ENCODE measurements around the gene PDE11A.

The PDE11A gene

DNA sequence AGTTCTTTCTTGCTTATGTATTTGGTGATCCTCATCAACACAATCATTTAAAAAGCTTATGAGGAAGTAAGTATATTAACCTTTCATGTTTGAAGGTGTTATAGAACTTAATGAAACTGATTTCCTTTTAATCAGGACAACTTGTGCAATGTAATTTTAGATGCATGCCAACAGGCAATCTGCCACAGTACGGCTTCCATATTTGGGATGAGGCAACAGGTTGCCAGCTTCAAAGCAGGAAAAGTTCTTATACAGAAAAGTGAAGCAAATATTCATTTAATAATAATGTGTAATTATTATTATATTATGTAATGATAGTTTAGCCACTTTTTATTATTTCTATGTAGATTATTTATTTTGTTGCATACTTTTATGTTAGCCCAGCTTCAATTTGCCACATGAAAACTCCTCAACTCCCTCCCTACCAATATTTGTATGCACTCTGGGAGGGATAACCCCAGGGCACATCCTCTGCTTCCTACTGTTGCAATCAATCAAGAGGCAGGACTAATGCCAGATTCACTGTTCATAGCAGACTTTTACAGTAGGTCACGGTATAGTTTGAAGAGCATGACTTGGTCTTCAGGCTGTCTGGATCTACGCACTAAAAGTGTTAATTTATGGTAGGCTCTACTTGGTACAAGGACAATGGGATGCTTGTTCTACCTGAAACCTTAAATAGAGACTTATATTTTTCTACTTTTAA, 402.8 kb downstream of the PDE11A start:
- no peak for DNase-seq (ENCODE audit: low read depth in 2 of 2)

DNA sequence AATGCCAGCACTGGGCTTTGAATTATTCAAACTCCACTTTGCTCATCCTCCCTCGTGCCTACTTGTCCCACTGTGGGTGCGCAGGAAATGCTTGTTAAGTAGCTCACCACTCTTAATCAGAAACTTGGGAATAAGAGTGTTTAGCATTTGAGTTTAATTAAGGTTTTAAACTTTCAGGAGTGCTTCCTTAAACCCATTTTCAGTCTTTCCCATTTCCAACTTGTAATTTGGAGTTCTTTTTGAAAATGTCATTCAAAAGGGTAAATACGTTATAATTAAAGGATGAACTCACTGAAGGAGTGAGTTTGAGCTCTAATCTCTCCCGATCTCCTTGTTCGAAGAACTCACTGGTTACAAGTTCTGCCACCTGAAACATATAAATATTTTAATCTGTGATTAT, 403.4 kb downstream of the PDE11A start:
- no peak for DNase-seq (ENCODE audit: low read depth in 2 of 2)

DNA sequence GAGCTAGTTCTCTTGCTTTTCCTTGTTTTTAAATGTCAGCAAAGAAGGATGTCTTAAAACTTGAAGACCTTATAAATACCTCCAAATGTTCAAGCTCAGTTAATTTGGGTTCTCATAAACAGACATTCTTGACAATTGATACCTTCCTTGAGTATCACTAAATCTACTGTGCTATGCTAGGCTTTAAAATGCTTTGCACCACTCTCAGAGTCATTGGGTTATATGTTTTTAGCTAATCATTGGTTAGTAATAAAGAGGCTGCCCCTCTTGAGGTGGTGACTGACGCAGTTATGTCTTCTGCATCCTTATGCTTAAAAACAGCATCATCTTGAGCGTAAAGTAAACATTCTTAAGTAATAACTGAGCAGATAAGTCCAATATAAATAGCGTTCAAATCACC, 404.0 kb downstream of the PDE11A start:
- DNase-seq (ENCODE audit: low read depth in 2 of 2) = no peak

DNA sequence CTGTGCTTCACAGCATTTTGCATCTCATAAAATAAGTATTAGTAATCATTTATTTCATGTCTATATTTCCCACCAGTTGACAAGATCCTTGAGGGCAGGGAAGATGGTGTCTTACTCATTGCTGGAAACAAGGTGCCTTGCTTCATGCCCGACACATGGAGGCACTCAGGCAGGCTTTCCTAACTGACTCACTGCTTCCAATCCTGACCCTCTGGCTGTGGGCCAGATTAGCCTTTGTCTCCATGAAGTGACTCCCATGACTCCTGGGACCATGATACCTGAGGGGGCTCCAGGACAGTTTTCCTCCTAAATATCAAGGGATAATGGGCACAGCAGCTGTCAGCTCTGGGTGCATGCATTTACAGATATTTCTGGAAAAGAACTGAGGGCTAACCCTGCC, 405.0 kb downstream of the PDE11A start:
- DNase-seq (ENCODE audit: low read depth in 2 of 2) = no peak

DNA sequence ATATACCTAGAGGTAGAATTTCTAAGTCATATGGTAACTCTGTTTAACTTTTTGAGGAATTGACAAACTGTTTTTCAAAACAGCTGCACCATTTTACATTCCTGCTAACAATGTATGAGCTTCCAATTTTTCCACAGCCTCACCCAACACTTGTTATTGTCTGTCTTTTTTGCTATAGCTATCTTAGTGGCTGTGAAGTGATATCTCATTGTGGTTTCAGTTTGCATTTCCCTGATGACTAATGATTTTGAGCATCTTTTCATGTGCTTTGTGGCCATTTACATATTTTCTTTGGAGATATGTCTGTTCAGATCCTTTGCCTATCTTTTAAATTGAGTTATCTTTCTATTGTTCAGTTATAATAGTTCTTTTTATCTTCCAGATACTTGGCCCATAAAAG, 406.2 kb downstream of the PDE11A start:
- DNase-seq (ENCODE audit: low read depth in 2 of 2) = no peak

DNA sequence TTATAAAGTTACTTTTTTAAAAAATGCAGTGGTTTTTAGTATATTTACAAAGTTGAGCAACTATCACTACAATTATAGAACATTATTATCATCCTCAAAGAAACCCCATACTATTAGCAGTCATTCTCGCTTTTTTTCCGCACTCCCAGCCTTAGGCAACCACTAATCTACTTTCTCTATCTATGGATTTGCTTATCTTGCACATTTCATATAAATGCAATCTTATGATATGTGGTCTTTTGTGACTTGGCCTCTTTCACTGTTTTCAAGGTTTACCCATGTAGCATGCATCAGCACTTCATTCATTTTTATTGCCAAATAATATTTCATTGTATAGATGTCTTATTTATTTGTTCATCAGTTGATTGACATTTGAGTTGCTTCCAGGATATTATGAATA, 406.6 kb downstream of the PDE11A start:
- no peak for DNase-seq (ENCODE audit: low read depth in 2 of 2)

DNA sequence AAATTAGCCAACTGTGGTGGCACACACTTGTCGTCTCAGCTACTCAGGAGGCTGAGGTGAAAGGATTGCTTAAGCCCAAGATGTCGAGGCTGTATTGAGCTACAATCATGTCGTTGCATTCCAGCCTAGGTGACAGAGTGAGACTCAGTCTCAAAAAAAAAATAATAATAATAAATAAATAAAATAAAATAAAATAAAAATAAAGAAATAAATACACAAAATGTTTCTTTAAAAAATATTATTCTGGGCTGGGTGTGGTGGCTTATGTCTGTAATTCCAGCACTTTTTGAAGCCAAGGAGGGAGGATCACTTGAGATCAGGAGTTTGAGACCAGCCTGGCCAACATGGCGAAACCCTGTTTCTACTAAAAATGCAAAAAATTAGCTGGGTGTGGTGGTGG, 407.2 kb downstream of the PDE11A start:
- no peak for DNase-seq (ENCODE audit: low read depth in 2 of 2)

DNA sequence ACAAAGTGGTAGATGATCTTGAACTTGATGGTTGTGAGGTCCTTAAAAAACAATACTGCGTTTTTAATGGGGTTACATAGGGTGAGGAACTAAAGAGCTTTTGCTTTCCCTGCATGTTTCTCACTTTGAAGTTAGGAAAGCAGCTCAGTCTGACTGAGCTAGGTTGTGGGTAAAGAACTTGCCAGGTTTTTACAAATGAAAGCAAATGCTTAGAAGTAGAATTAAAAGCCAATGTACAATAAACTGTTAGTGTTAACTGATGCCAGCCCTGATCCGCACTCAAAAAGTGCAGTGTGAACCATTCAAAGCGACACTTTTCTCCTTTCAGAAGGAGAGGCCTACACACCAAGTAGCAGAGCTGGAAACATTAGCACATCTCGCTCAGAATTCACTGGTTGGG, 409.7 kb downstream of the PDE11A start:
- DNase-seq (ENCODE audit: low read depth in 2 of 2) = no peak

DNA sequence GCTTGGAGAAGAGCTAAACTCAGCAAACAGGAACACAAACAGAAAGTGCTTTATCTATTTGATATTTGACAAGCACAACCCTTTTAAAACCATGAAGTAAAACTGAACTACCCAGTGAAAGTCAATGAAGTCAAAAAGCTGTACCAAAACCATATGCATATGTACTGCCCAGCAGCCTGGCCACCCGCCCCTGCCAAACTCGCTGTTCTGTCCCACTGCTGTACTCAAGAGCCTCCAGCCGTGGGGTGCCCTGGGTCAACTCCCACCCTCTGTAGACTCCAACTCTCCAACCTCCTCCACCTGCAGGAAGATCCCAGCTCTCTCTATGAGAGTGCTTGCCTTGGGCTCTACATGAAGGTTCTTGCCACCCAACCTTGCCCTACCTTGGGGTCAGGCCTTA, 411.8 kb downstream of the PDE11A start:
- no peak for DNase-seq (ENCODE audit: low read depth in 2 of 2)

DNA sequence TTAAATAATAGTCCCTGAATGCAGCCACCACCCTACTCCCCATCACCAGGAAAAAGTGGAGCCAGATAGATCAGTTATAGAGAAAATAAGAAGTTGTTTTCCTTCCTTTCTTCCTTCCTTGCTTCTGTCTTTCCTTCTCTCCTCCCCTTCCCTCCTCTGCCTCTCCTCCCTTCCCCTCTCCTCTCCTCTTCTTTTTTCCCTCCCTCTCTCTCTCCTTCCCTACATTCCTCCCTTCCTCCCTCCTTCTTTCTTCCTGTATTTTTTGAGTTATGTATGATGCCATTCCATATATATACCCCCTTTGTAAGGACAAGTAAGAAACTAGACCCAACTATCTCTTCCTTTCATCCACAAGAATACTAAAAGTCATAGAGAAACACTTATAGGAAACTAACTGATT, 414.3 kb downstream of the PDE11A start:
- DNase-seq (ENCODE audit: low read depth in 2 of 2) = no peak

DNA sequence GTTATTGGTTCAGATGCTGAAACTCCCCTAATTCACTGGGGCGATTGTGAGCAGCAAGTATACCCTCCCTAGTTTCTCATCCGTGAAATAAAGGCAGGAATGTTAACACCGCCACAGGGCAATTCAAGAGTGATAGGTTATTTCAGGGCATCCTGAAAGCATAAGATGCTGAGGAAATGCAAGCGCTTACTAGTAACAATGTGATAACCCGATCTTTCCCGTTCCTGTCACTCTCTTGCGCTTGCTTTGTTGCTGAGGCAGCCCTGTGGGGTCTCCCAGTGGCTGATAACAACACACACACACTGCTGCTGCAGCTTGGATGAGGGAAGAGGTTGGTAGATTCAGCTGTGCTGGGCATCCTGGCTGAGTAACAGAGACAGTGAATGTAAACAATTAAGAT, 420.7 kb downstream of the PDE11A start:
- no peak for DNase-seq (ENCODE audit: low read depth in 2 of 2)

DNA sequence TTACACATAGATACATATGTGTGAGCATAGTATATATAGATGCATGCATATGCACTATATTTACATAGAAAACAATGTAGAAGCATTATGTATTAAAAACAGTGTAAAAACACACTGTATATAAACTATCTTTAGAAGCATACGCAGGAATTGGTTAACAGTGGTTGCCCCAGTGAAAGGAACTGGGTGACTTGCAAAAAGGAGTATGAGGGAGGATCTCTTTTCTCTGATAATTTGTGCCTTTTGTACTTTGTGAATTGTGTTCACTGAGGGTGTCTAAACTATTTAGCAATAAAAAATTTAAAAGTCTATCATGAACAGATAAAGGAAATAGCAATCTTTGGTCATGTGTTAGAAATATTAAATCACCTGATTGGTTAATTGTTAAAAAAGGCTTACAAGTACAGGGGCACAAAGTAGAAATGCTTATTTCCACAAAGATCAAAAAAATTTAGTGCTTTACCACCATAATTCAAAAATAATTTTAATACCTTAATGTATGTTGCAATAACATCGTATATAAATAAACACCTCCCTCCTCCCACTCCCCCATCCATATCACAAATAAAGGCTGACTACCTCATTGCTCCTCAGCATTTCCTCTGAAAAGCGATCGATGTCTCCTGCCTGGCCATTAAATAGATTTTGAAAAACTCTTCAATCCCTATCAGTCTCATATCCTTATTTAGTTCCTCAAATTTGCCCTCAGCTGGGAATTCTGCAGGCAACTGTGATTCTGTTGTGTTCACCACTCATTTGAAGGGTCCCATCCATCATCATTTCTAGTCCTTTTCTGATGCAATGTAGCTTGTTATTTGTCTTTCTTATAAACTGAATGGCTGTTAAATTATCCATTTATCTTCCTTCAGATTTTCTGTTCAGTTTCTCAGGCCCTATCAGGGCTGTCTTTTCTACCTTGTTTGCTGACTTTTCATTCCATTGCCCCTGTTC, 422.7 kb downstream of the PDE11A start:
- DNase-seq (ENCODE audit: low read depth in 2 of 2) = no peak

DNA sequence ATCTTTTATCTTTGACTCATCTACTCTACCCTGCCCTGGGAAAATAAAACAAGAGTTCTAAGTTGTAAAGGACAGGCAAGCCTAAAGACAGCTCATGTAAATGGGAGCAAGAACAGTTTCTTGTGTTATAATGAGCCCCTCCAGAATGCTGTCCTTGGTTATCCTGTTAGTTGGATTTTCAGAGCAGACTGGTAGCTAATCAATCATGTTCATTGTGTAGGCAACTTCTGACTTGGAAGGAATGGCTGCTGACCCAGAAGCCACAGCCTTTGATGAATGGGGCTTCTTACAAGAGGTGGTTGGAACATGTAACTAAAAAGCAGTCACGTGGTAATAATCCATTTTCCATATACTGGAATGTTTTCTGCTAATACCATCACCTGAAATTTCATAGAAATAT, 425.8 kb downstream of the PDE11A start:
- no peak for DNase-seq (ENCODE audit: low read depth in 2 of 2)

DNA sequence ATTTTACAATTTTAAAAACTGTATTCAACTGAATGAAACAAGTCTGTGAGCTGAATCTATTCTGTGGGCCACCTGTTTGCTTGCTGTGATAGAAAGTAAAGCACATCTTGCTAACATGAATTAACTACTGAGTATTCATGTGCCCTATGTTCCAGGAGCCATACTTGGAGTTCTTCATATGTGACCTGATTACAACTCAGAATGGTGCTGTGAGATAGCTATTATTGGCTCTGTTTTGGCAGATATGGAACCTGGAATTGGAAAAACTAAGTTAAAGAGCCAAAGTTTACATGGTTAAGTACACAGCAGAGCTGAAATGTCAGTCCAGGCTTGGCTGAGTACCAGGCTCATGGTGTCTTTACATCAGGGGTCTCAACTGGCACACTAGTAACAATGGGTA, 426.3 kb downstream of the PDE11A start:
- no peak for DNase-seq (ENCODE audit: low read depth in 2 of 2)

DNA sequence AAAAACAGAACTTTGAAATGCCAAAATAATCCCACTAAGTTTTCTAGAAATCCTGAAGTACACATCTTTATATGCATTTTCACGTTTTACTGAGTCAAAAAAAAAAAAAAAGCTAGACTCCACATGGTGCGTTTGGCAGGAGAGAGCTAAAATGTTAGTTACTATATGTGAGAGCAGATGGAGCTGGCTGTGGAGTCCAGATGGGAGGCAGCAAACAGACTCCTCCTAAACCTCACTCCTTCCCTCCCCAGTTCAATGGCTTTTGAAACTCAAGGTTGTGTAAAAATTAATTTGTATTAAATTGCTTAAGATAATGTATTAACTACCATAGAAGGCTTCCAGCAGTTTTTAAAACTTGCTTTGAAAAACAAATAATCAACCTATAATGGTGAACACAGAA, 431.2 kb downstream of the PDE11A start:
- no peak for DNase-seq (ENCODE audit: low read depth in 2 of 2)

DNA sequence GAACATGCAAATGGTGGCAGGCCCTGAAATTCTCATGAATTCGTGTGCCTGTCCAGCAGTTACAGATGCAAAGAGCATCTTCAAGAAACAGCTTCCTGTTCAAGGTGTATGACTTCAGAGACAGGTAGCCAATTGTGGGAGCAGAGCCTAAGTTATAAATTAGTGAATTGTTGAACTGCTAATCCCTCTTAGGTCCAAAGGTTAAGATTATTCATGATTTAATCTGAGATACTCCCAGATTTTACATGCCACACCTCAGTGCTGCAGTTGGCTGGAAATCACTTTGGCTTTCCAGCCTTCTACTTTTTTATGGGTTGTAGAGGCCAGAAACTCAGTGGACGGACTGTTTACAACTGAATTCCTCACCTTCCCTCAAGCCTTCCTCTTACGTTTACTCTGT, 432.2 kb downstream of the PDE11A start:
- DNase-seq (ENCODE audit: low read depth in 2 of 2) = no peak

DNA sequence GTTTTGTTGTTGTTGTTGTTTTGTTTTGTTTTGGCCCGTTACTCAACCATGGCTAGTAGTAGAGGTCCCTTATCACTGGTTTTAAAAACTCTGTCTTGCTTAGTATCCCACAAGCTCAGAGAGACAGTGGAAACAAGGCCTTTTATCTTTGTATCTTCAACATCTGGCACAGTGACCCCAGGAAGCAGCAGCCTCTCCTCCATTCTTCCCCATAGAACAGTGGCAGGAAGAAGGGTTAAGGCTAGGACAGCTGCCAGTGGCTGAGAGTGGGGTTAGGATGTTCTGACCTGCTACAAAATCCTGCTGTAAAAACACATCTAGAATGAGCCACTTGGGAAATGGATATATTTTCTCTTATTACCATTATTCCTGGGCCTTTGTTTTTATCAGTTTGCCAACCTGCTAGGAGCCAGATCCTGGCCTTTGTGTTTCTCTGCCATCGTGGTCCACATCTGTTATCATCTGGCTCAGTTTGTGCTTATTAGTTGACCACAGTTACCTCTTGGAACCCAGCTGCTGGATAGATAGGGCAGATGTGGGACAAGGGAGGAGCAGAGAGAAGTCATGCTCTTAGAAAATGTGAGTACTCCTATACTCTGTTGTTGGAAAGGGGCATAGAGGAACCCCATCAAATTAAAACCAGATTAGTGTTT, 433.2 kb downstream of the PDE11A start:
- no peak for DNase-seq (ENCODE audit: low read depth in 2 of 2)

DNA sequence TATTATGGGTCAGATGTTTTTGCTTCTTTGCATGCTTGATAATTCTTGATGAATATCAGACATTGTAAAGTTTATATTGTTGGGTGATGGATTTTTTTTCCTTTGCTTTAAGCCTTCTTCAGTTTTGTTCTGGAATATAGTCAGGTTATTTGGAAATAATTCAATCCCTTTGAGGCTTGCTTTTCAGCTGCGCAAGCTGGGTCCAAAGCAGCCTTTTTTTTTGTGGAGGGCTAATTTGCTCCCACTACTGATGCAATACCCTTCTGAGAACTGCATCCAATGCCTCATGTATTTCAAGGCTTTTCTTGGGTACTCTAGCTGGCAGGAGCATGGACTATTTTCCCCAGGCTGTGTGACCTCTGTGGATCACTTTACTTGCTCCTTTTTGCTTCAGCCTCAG, 434.1 kb downstream of the PDE11A start:
- DNase-seq (ENCODE audit: low read depth in 2 of 2) = no peak

DNA sequence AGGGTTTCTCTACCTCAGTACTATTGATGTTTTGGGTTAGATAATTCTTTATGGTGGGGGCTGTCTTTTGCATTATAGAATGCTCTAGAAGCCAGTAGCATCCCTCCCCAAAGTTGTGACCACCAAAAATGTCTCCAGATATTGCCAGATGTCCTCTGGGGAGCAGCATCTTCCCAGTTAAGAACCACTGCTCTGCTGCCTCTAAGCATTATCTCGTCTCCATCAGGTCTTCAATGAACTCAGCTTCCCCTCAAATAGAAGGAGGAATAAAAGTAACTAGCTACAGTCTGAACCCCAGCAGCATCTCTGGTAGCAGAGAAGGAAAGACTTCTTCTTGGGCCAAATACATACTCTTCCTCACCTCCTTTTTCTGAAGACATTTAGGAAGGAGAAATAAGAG, 435.9 kb downstream of the PDE11A start:
- no peak for DNase-seq (ENCODE audit: low read depth in 2 of 2)

DNA sequence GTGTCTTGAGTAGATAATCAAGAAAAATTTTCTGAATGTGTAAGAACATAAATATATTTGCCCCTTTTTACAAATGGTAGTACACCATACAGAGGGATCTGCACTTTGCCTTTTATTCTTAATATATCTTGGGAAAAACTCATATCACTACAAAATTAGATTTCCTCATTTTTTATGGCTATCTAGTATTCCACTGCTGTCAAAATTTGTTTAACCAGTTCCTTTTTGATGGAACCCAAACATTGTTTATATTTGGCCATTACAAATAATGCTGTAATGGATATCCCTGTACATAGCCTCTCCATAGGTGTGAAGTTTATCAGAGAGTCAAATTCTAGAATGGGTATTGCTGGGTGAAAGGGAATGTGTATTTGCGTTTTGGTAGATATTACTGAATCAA, 436.9 kb downstream of the PDE11A start:
- DNase-seq (ENCODE audit: low read depth in 2 of 2) = no peak

DNA sequence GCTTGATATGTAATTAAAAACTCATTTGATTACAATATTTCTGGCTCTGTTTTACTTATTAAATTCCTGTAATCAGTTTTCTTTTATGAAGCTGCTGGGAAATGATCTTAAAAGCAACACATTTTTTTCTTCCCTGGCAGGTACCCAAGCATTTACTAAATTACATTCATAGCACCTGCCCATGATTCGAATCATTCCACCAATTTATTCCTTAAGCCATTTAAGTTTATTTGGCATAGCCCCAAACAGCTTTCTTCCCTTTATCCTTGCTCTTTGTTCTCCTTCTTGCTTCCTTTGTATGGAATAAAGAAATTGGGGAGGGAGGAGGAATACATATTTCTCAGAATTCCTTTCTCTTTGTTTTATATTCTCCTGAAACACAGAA, 438.7 kb downstream of the PDE11A start:
- DNase-seq (ENCODE audit: low read depth in 2 of 2) = no peak

DNA sequence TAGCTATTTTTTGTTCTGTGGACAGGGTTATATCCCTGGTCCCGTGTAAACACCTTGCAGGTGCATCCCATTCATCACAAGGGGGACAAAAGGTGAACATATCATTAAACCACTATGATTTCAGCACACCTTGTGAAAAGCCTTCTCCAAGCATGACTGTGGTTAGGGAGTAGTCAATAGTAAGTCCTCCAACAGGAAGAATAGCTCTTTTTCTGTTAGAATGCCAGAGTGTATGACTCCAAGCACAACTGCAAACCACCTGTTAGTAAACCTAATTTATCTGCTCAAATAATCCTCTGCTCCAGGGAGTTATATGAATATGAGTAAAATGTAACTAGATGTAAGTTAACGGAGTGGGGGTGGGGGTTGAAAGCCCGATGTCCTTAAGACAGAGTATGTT, 439.5 kb downstream of the PDE11A start:
- DNase-seq (ENCODE audit: low read depth in 2 of 2) = no peak

DNA sequence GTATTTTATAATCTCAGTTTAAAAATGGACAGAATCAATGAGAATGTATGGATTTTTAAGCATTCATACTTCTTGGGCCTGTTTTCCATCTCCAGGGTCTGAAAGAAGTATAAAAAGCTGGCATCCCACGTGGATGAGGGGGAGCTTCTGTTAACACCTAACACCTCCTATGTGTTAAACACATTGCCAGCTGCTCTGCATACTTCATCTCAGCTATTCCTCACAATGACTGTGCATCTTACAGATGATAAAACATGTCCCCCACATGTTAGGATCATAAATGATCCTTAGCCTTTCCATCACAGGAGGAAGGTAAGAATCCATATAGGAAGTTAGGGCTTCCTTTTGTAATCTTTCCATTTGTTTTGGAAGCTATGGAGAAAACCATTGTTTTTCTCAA, 440.9 kb downstream of the PDE11A start:
- no peak for DNase-seq (ENCODE audit: low read depth in 2 of 2)

Data from stimulated activated CD4-positive, alpha-beta T cell treated with anti-CD3 and anti-CD28 coated beads, Interleukin-1b, Interleukin-23, amount 100 ng/mL, for 1 hour (primary cell).